Activated T-cell treated with anti-CD3 and anti-CD28 coated beads, Interleukin-2, amount 50 U/mL, for 48 hours (primary cell): ENCODE data around the gene TCP11L2.
"Not testable (repeated sequence)": the region's sequence is repeated elsewhere in the genome, so short reads cannot be mapped to it uniquely, and the experiment has no call there.

Source experiments
- DNase-seq, 2 experiments: peaks; one replicate each; pipeline ENCODE4 v3.0.0-alpha.2; 2020

The TCP11L2 gene

GRCh38 chr12:106285982-106286381, 16.6 kb upstream of the TCP11L2 start:
- no peak for DNase-seq

DNA sequence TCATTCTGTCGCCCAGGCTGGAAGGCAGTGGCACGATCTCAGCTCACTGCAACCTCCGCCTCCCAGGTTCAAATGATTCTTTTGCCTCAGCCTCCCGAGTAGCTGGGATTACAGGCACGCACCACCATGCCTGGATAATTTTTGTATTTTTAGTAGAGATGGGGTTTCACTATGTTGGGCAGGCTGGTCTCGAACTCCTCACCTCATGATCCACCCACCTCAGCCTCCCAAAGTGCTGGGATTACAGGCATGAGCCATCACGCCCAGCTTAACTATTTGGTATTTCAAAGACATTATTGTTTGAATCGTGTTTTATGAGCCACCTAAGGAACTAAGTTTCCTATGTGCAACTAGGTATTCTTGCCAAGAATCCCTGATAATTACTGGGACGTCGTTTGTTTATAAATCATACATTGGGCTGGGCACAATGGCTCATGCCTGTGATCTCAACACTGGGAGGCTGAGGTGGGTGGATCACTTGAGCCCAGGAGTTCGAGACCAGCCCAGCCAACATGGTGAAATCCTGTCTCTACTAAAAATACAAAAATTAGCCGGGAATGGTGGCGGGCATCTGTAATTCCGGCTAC, 15.9 kb upstream of the TCP11L2 start:
- DNase-seq, result not testable (repeated sequence)

DNA sequence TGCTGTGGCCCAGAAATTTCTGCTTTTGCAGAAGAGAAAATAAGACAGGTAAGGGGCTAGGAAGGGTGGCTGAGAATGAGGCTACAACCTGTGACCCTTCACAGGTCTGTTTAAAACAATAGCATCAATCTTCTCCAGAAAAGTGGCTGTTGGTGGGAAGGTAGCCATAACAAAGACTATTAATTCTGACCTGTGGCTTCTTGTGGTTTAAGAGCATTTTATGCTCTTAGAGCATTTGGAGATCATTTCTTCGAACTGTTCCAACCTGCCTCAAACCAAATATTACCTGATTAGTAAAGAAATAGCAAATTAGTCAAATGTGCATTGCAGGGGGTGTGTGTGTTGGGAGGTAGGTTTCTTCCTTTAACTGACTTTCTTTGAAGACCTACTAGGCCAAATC, 15.2 kb upstream of the TCP11L2 start:
- DNase-seq, result no peak

DNA sequence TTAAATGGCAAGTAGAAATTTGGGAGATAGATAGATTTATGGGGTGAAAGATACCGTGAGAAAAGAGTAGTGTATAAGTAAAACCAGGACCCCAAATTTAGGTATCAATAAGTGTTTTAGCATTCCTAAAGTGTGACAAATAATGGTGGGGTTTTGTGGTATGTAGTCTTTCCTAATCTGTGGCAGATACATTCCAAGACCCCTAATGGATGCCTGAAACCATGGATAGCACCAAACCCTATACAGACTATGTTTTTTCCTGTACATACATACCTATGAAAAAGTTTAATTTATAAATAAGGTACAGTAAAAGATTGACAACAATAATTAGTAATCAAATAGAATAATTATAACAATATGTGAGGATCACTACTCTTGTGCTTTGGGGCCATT, 14.4 kb upstream of the TCP11L2 start:
- no peak for DNase-seq

DNA sequence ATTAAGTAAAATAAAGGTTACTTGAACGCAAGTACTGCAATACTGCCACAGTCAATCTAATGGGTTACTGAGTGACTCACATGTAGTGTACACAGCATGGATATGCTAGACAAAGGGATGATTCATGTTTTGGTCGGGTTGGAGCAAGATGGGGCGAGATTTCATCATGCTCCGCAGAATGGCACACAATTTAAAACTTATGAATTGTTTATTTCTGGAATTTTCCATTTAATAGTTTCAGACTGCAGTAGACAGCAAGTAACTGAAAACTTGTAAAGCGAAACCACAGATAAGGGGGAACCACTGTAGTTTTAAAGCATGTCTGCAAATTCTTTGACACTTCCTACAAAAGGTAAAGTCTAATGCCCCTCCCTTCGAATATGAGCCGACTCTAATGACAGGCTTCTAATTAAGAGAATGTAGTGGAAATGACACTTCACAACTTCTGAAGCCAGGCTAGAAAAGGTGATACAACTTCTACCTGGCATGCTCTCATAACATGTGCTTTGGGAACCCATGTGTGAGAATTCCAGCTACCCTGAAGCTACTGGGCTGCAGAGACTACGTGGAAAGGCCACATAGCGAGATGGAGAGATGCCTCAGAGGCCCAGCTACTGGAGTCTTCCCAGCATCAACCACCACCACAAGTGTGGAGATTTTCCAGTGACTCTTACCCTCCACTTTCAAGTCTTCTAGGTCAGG, 13.9 kb upstream of the TCP11L2 start:
- DNase-seq, result peak in 1 of 2 experiments; percentile 38

DNA sequence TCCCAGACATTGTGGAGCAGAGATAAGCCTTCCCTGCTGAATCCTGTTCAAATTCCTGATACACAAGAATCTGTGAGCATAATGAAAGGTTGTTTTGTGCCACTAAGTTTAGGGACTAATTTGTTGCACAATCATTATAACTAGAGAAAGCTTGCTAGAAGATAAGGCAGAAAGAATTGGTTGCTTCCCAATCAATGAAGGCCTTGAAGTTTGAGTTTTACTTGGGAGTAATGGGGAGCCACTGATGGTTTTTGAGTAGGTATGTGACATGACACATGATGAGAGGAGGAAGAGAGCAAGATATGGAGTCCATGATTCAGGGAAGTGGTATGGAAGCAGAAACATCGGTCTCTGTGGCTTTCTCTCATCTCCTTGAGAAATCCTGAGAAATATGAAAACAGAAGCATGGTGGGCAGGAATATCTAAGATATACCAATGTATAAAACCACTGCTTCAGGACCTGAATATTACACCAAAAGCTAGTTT, 13.3 kb upstream of the TCP11L2 start:
- DNase-seq, result no peak

GRCh38 chr12:106290666-106291065, 11.9 kb upstream of the TCP11L2 start:
- DNase-seq, result no peak

GRCh38 chr12:106291342-106291741, 11.2 kb upstream of the TCP11L2 start:
- DNase-seq, result no peak

DNA sequence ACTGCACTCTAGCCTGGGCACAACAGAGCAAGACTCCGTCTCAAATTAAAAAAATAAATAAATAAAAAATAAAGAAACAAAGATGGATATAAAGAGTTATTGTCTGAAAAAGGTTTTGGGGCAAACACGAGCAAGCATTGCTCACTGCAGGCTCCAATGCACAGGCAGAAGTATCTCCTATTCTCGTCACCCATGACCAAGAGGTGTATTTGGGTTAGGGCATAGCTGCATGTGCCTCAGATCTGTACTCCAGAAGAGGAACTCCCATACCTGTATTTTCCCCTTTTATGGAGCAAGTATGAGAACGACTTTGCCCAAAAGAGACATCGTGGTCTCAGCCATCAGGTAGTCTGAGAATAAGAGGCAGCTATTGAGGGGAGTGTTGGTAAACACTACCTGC, 10.2 kb upstream of the TCP11L2 start:
- DNase-seq, result no peak

DNA sequence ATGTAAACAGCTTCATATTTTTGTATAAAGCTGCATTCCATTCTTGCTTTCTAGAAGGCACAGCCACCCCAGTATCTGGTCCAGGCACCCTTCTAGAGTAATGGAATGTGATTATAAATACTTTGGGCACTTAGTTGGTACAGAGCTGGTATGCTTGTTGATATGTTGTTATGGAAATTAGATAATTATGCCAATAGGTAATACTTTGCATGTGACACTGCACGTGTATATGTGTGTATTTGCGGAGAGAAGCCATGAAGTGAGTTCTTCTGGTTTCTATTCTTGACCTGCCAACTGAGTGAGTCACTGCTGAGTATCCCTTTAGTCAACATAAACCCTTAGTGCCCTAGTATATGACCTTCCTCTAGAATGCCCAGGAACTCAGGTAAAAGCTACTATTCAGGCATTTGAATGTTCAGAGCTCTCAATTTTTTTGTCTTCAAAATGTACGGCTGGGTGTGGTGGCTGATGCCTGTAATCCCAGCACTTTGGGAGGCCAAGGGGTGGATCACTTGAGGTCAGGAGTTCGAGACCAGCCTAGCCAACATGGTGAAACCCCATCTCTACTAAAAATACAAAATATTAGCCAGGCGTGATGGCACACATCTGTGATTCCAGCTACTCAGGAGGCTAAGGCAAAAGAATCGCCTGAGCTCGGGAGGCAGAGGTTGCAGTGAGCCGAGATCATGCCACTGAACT, 6.2 kb upstream of the TCP11L2 start:
- no peak for DNase-seq

DNA sequence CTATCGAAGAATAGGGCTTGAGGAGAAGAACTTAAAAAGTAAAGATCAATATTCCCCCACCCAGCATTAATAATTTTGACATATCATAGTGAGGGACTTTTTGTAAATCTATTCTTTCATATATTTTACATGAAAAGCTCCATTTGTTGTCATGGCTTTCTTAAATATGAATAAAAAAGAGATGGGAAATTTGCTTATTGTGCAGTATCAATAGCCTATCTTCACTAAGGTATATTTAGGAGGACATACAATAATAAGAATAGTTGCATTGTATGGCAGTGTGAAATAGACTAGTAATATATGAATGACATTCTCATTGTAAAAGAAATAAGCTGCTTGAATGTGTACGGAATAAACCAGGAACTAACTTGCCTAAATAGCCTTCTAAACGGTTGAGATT, 5.5 kb upstream of the TCP11L2 start:
- no peak for DNase-seq

GRCh38 chr12:106297681-106298080, 4.9 kb upstream of the TCP11L2 start:
- no peak for DNase-seq

- DNase-seq, result no peak
These were observed 3.2 kb upstream of the TCP11L2 start for GRCh38 chr12:106299202-106299774.

DNA sequence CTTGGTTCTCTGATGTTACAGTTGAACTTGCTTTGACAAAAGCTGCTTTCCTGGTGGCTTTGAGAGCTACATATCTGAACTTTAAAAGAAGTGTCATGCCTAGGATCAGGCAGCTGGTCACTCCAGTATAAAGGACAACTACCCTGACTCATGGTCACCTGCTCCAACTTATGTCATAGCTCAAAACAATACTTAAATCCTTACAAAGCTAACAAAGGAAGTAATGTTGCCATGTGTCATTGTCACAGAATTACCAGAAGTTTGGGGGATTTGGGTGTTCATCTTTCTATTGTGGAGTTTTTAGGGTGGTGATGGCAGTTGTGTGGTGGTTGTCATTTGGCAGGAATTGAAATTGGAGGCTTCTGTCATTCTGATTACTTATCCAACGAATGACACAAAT, 1.8 kb upstream of the TCP11L2 start:
- no peak for DNase-seq

DNA sequence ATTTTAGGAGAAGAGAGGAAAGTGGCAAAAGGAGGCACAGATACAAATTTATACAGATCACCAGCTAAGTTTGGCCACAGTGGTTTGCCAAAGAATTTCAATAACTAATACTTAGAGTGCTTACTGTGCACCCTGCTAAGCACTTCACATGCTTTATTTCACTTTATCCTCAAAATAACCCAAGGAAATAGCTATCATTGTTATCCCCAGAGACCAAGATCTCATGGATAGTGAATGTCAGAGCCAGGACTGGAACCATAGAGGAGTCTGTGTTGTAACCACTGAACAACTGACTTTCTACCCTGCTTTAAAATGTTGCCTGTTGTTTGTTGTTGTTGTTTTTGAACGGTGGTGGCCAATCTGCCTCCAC, 1.3 kb upstream of the TCP11L2 start:
- no peak for DNase-seq

- DNase-seq, result peak; percentile 61 to 66
These were observed 767 bp upstream of the TCP11L2 start for GRCh38 chr12:106301611-106302321.

GRCh38 chr12:106303202-106303820, 778 bp downstream of the TCP11L2 start:
- peak; percentile 79 to 82 for DNase-seq

DNA sequence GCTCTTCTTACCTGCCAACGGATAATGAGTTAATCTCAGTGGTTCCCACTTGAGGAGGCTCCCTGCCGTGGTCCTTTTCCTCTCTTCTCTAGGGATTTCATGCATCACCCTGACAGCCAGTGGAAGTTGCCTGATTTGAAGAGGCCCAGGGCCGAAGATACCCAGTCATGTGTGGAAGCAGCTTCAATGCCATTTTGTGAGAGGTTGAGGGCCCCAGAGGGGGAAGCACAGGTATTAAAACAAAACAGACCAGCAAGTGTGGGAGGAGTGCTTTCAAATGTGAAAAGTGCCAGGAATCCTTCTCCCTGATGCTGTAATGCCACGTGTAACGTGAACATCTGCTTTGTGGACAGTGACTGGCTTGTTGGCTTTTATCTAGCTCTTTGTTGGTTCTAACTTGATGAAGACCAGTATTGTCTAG, 1.5 kb downstream of the TCP11L2 start:
- peak; percentile 25 to 32 for DNase-seq

DNA sequence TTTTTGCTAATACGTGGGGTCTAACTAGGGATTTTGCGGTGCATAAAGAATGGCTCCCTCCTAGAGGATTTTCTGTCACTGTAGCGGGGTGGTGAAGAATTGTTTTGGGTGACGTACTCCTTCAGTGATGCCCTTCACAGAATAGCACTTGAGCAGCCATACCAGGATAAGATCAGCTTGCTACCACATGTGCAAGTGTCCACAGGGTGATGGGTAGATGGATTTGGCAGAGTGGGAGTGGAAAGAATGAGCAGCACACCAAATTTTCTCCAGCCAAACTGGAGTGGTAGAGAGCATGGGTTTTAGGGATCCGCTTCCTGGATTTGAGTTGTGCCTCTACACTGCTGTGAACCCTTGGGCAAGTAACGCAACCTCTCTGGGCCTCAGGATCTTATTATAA, 2.3 kb downstream of the TCP11L2 start:
- DNase-seq, result no peak

DNA sequence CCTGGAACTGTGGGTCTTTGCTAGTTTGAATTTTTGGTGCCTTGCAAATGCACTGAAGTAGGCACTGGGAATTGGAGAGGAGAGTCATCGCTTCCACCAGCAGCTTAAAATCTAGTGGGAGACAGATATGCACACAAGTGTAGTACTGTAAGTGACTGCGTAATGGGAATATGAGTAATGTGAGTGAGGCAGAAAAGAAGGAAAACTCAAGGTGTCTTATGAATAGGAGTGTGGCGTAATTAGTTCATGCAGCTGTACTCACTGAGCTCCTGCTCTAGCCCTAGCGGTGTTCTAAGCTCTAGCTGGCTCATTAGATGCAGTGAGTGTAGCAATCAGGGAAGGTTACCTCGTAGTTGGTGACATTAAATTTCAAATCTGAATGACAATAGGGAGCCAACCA, 2.8 kb downstream of the TCP11L2 start:
- DNase-seq, result no peak

GRCh38 chr12:106307181-106307580, 4.6 kb downstream of the TCP11L2 start:
- no peak for DNase-seq

DNA sequence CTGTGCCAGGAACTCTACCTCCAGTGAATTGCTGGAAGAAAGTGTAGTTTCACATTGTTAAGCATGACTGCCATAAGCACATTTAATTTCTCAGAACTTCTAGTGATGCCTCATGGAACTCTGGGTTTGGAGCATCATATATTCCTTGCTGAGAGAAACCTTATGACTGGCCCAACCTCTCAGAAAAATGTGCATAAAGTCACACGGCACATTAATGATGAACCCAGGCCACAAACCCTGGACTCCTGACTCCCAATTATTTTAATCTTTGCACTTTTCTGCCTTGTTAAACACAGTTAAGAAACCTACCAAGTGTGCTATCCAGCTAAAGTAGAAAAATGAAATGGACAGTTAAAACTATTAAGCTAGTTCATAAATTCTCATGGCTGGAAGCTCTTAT, 5.6 kb downstream of the TCP11L2 start:
- DNase-seq, result no peak

DNA sequence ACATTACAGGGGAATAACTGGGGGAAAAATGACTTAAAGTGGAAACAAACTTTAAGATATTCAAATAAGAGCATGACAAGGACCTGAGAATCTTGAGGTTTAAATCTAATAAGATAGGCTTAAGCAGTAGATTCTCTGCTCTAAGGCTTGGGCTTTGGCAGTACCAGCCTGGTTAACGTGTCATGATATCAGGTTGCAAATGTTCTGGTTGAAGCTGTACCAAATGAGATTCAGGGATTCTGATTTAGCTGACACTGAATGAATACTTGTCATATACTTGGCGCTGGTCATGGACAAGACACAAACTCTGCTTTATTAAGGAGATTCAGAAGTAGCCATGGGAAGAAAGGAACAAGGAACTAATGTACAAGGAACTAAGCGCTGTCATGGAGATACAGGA, 6.1 kb downstream of the TCP11L2 start:
- DNase-seq, result no peak
